Measurements from ENCODE around the gene SYT2.
"Not testable (repeated sequence)": the region's sequence is repeated elsewhere in the genome, so short reads cannot be mapped to it uniquely, and the experiment has no call there.

The SYT2 gene

GRCh38 chr1:202710070-202711045 lies at the start of gene SYT2:
SYT2 (minus strand) TSS chr1:202710454; CDS start chr1:202605772, 104,682 bp downstream.
- no peak for DNase-seq

GRCh38 chr1:202756391-202756790 lies 46.1 kb upstream of the SYT2 start:
- DNase-seq: no peak

- no peak for DNase-seq
Measured at GRCh38 chr1:202754293-202754692, 44.0 kb upstream of the SYT2 start.

- DNase-seq: no peak
Measured at GRCh38 chr1:202752774-202753173, 42.5 kb upstream of the SYT2 start.

- no peak for DNase-seq
Measured at GRCh38 chr1:202750761-202751160, 40.5 kb upstream of the SYT2 start.

- DNase-seq: no peak
Measured at GRCh38 chr1:202750024-202750423, 39.8 kb upstream of the SYT2 start.

- DNase-seq: no peak
Measured at GRCh38 chr1:202745323-202745888, 35.2 kb upstream of the SYT2 start.

- DNase-seq: not testable (repeated sequence)
Measured at GRCh38 chr1:202744770-202745169, 34.5 kb upstream of the SYT2 start.

- no peak for DNase-seq
Measured at GRCh38 chr1:202742496-202742895, 32.2 kb upstream of the SYT2 start.

- DNase-seq: no peak
Measured at GRCh38 chr1:202733251-202733650, 23.0 kb upstream of the SYT2 start.

GRCh38 chr1:202728951-202729350 lies 18.7 kb upstream of the SYT2 start:
- no peak for DNase-seq

GRCh38 chr1:202725526-202725925 lies 15.3 kb upstream of the SYT2 start:
- DNase-seq: no peak

GRCh38 chr1:202723708-202724107 lies 13.5 kb upstream of the SYT2 start:
- no peak for DNase-seq

- not testable (repeated sequence) for DNase-seq
Measured at GRCh38 chr1:202723046-202723445, 12.8 kb upstream of the SYT2 start.

- no peak for DNase-seq
Measured at GRCh38 chr1:202716654-202717053, 6.4 kb upstream of the SYT2 start.

GRCh38 chr1:202714202-202714601 lies 3.9 kb upstream of the SYT2 start:
- not testable (repeated sequence) for DNase-seq

- DNase-seq: no peak
Measured at GRCh38 chr1:202713110-202713509, 2.9 kb upstream of the SYT2 start.

GRCh38 chr1:202711949-202712635 lies 1.8 kb upstream of the SYT2 start:
- DNase-seq: no peak

- no peak for DNase-seq
Measured at GRCh38 chr1:202709276-202710041, 795 bp downstream of the SYT2 start.

GRCh38 chr1:202708456-202709275 lies 1.6 kb downstream of the SYT2 start:
- no peak for DNase-seq

- no peak for DNase-seq
Measured at GRCh38 chr1:202706851-202707250, 3.4 kb downstream of the SYT2 start.

- no peak for DNase-seq
Measured at GRCh38 chr1:202704601-202705000, 5.7 kb downstream of the SYT2 start.

Measured in activated naive CD4-positive, alpha-beta T cell (primary cell).